Naive thymus-derived CD8-positive, alpha-beta T cell (primary cell): ENCODE results near the gene SNX11. TPM values are rescaled to one million over a fixed set of nuclear protein-coding genes. Genes with fewer than 3 reads are reported as not detected.
A peak's percentile ranks its signal among the peaks of the same experiment; 100 is the strongest.

Experiments
- ATAC-seq, 2 donors: fragments of 150-1000 bp; cut with Tn5 transposase in 1 of 2; sonication (Bioruptor Pico), chemical (Tn5 transposase) in 1 of 2; 1 replicate in 1 of 2; 2 replicates in 1 of 2; pipeline ENCODE4 v1.10.0; 2021; ENCODE audit warnings: mild to moderate bottlenecking in 2 of 2, moderate library complexity in 2 of 2
- POLR2A ChIA-PET: fragments of 350-600 bp; sonication (Branson Sonifier 250); formaldehyde crosslinking; loops from one replicate; lab custom pipeline; 2021; ENCODE audit warnings: antibody characterized with exemption; lab: Charles Lee
- DNase-seq, 10 donors: peaks; one replicate each; pipeline versions ENCODE4 v3.0.0 to v3.0.0-alpha.2; 2020 to 2022
- H3K27ac Mint-ChIP-seq, 10 donors: one replicate each; pipeline ENCODE4 v1.8.0; 2020 to 2022; ENCODE audit warnings: mild to moderate bottlenecking in 10 of 10, mixed read lengths in 10 of 10, moderate library complexity in 4 of 10, inconsistent platforms in 1 of 10
- H3K27me3 Mint-ChIP-seq, 5 donors: one replicate each; pipeline ENCODE4 v1.8.0; 2021 to 2022; ENCODE audit warnings: mixed read lengths in 5 of 5
- H3K36me3 Mint-ChIP-seq, 3 donors: one replicate each; pipeline ENCODE4 v1.8.0; 2020 to 2022; ENCODE audit warnings: mixed read lengths in 3 of 3, mild to moderate bottlenecking in 2 of 3, inconsistent platforms in 1 of 3
- H3K4me1 Mint-ChIP-seq, 4 donors: one replicate each; pipeline ENCODE4 v1.8.0; 2021 to 2022; ENCODE audit warnings: mixed read lengths in 4 of 4
- H3K4me3 Mint-ChIP-seq, 10 donors: one replicate each; pipeline ENCODE4 v1.8.0; 2020 to 2022; ENCODE audit warnings: mild to moderate bottlenecking in 10 of 10, mixed read lengths in 10 of 10, moderate library complexity in 6 of 10, inconsistent platforms in 1 of 10
- H3K9me3 Mint-ChIP-seq, 9 donors: one replicate each; pipeline ENCODE4 v1.8.0; 2020 to 2022; ENCODE audit warnings: mixed read lengths in 9 of 9, mild to moderate bottlenecking in 3 of 9, inconsistent platforms in 1 of 9, moderate library complexity in 1 of 9
- microRNA-seq: library from miRNA; unstranded; fragments of <30 nt; microRNA quantifications from one replicate; pipeline ENCODE4 v1.2.0, GENCODE V29; 2022; ENCODE audit warnings: borderline microRNAs expressed
- polyA plus RNA-seq, 3 donors: library from polyadenylated mRNA; unstranded; fragments of 300-500 nt; fragmentation: Illumina TruSeq; gene quantifications; one replicate each; pipeline ENCODE4 v1.2.3, GENCODE V29; 2021
- total RNA-seq, 8 experiments: library from RNA in 2 of 8; stranded (reverse) in 2 of 8; gene quantifications; one replicate each; pipeline ENCODE4 v1.2.3 and lab custom pipeline; 2021 to 2026

The SNX11 gene
- total and polyA plus RNA-seq, 5 experiments from 2014 or later, result 18.8 to 28.3 (median 20.9) TPM

DNA sequence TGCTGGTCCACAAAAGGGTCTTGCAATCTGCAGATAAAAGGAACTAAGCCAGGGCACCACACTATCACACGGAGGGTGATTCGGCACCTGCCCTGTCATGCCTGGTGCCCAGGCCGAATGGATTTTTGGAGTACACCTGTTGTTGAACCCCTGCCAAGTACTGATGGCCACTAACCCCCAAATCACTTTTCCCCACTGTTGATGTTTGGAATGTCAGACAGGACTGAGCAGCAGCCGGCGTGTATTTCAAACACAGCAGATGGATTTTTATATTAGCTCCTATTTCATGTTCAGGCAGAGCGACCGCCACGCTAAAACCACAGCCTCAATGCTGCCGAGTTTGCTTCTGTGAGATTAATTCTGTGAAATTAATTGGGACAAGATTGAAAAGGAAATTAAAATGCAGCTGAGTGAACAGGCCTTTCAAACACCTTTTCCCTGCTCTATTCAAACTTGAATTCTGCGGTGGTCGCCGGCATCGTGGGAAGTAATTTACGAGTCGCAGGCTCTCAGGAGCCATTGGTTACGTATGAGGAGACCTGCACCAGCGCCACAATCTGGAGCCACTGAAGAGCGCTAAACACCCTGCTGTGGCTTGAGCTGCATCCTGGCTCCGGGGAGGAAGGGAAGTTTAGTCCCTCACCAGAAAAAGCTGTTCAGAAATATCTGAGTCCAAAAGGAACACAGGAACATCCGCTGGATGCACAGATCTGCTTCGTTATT is 48.5 kb downstream of the SNX11 start:
- peaks cover 0 to 78% (median 13%) of the 10 kb centered on the region in 3 donors for H3K36me3 Mint-ChIP-seq
- DNase-seq (no peak), ATAC-seq (no peak)
- H3K4me1 Mint-ChIP-seq, result peaks cover 0 to 3% (median 1%) of the 10 kb centered on the region in 4 donors
- peak overlapping the region in 1 of 10 donors; percentile 59 for H3K27ac Mint-ChIP-seq
- no peaks in the 10 kb centered on the region for H3K27me3 Mint-ChIP-seq
- H3K4me3 Mint-ChIP-seq, result no peak overlapping the region
- POLR2A ChIA-PET, result no interaction called here
- no peaks in the 10 kb centered on the region for H3K9me3 Mint-ChIP-seq

DNA sequence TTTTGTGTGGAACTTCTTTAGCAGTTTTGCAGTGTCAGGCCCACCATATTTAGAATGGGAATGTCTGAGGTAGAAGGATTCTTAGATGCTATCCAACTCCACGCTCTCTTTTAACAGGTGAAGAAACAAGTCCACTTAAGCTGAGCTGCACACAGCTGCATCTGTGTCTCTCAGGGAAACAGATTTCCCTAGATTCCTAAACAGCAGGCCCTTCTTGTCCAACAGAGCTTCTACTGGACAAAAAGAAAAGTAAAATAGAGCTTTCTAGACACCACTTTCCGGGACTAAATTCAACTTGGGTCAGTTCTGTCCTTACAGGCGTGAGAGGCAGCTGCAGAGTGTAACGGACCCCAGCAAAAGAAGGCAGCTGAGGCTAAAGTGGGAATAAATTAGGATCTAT is 51.7 kb downstream of the SNX11 start:
- POLR2A ChIA-PET, result interaction anchor here (1.0 to 1.4 kb wide), 2 partner anchors 11 to 449 kb away, joined by 3 to 4 read pairs; no protein-coding TSS in a partner anchor
- DNase-seq (no peak), ATAC-seq (no peak)
- Mint-ChIP-seq H3K36me3 (peaks cover 0 to 82% (median 10%) of the 10 kb centered on the region in 3 donors), H3K9me3 (no peaks in the 10 kb centered on the region), H3K4me3 (no peak overlapping the region), H3K27me3 (no peaks in the 10 kb centered on the region), H3K27ac (peak overlapping the region in 1 of 10 donors; percentile 43), H3K4me1 (peaks cover 0 to 3% (median 1%) of the 10 kb centered on the region in 4 donors)

DNA sequence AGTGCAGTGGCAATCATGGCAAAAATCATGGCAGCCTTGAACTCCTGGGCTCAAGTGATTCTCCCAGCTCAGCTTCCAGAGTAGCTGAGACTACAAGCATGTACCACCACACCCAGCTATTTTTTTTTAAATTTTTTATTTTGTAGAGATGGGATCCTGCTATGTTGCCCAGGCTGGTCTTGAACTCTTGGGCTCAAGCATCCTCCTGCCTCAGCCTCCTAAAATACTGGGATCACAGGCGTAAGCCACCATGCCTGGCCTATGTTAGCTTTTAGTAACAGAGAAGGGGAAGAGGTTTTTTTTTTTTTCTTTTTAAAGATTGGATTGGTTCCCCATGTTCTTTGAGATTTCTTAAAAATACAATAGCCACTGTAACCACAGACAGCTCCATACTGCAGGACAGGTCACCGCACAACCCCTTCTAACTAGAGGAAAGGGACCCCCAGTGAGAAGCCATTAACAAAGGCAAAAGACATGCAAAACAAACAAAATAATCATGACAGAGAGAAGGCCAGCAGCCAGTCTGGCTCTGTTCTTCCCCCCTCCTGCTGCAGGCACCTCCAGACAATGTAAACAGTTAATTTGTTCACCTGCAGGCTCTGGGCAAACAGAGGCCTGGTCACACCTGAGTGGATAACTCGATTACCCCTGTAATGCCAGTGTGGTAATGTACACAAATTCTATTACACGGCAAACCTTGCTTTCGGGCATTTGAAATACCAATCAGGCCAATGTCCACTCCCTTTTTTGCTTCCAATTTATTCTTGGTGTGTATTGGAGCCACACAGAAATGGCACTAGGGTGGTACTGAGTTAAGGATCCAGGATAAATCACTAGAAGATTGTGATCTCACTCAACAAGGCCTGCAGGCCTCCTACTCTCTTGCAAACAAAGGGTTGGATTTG is 52.9 kb downstream of the SNX11 start:
- no peaks in the 10 kb centered on the region for H3K9me3 Mint-ChIP-seq

GRCh38 chr17:48161127-48161905 is 53.8 kb downstream of the SNX11 start:
- no peak overlapping the region for H3K4me3 Mint-ChIP-seq
- H3K9me3 Mint-ChIP-seq, result no peaks in the 10 kb centered on the region
- H3K36me3 Mint-ChIP-seq, result peaks cover 0 to 78% (median 9%) of the 10 kb centered on the region in 3 donors
- H3K4me1 Mint-ChIP-seq, result peaks cover 0 to 3% (median 1%) of the 10 kb centered on the region in 4 donors
- POLR2A ChIA-PET, result interaction anchor here (0.6 kb wide), 1 partner anchor 10 kb away, joined by 5 read pairs; no protein-coding TSS in a partner anchor
- H3K27me3 Mint-ChIP-seq, result no peaks in the 10 kb centered on the region
- no peak for DNase-seq
- H3K27ac Mint-ChIP-seq, result no peak overlapping the region
- ATAC-seq, result no peak

More for the DNA sequence above, 52.9 kb downstream of the SNX11 start:
- H3K4me3 Mint-ChIP-seq, result no peak overlapping the region
- peaks cover 0 to 81% (median 7%) of the 10 kb centered on the region in 3 donors for H3K36me3 Mint-ChIP-seq
- no peak for ATAC-seq
- peak overlapping the region in 2 of 10 donors; percentile 31 to 83 for H3K27ac Mint-ChIP-seq
- POLR2A ChIA-PET, result no interaction called here
- DNase-seq, result no peak
- H3K27me3 Mint-ChIP-seq, result no peaks in the 10 kb centered on the region
- peaks cover 0 to 3% (median 2%) of the 10 kb centered on the region in 4 donors for H3K4me1 Mint-ChIP-seq

GRCh38 chr17:48162306-48162934 is 54.9 kb downstream of the SNX11 start:
- Mint-ChIP-seq H3K27me3 (no peaks in the 10 kb centered on the region), H3K27ac (no peak overlapping the region), H3K4me1 (peaks cover 0 to 5% (median 3%) of the 10 kb centered on the region in 4 donors), H3K9me3 (no peaks in the 10 kb centered on the region), H3K36me3 (peaks cover 0 to 78% (median 4%) of the 10 kb centered on the region in 3 donors), H3K4me3 (no peak overlapping the region)
- no peak for DNase-seq
- POLR2A ChIA-PET, result no interaction called here
- ATAC-seq, result no peak

GRCh38 chr17:48162946-48163506 is 55.5 kb downstream of the SNX11 start:
- Mint-ChIP-seq H3K4me3 (no peak overlapping the region), H3K36me3 (peaks cover 0 to 78% (median 4%) of the 10 kb centered on the region in 3 donors)
- DNase-seq, result no peak

GRCh38 chr17:48163809-48164208 is 56.2 kb downstream of the SNX11 start:
- DNase-seq (no peak), ATAC-seq (no peak)
- peak overlapping the region in 2 of 10 donors; percentile 2 to 14 for H3K27ac Mint-ChIP-seq
- H3K36me3 Mint-ChIP-seq, result peaks cover 0 to 81% (median 4%) of the 10 kb centered on the region in 3 donors
- peaks cover 0 to 11% (median 3%) of the 10 kb centered on the region in 4 donors for H3K4me1 Mint-ChIP-seq
- H3K4me3 Mint-ChIP-seq, result no peak overlapping the region
- H3K9me3 Mint-ChIP-seq, result no peaks in the 10 kb centered on the region
- POLR2A ChIA-PET, result no interaction called here
- no peaks in the 10 kb centered on the region for H3K27me3 Mint-ChIP-seq

More at GRCh38 chr17:48162946-48163506, 55.5 kb downstream of the SNX11 start:
- H3K9me3 Mint-ChIP-seq, result no peaks in the 10 kb centered on the region
- H3K27ac Mint-ChIP-seq, result peak overlapping the region in 6 of 10 donors; percentile 2 to 47 (median 13)
- ATAC-seq, result no peak
- POLR2A ChIA-PET, result no interaction called here
- peaks cover 0 to 10% (median 3%) of the 10 kb centered on the region in 4 donors for H3K4me1 Mint-ChIP-seq
- H3K27me3 Mint-ChIP-seq, result no peaks in the 10 kb centered on the region

DNA sequence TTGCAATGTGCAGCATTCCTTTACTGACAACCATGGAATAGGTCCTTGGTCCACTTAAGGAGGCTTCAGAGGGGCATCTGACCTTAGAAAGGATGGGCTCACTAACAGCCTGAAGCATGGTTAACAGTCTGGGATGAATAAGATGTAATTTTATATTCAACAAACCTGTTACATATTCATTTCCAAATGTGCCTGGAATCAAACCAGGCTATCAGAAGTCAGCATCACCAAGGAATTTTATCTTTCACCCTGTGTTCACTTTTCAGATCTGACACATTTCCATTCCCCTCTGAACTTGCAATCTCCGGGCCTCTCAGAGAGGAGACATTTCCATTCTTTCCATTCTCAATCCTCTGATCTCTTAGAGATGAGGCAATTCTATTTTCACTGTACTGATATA is 62.4 kb downstream of the SNX11 start:
- Mint-ChIP-seq H3K4me1 (peaks cover 13 to 30% (median 18%) of the 10 kb centered on the region in 4 donors), H3K36me3 (peaks cover 0 to 65% (median 2%) of the 10 kb centered on the region in 3 donors), H3K9me3 (no peaks in the 10 kb centered on the region)

More for the DNA sequence above, 62.4 kb downstream of the SNX11 start:
- POLR2A ChIA-PET, result no interaction called here
- no peak for DNase-seq
- Mint-ChIP-seq H3K27ac (peak overlapping the region in 1 of 10 donors; percentile 82), H3K27me3 (no peaks in the 10 kb centered on the region), H3K4me3 (no peak overlapping the region)
- no peak for ATAC-seq

Small RNA genes within 50 kb of the gene (microRNA-seq; reads per million reads assigned to microRNA genes)
- gene MIR1203, result not detected

Other genes with a start within 250 kb of the SNX11 start
- gene SP2, start 211.5 kb upstream of the SNX11 start, total RNA-seq, result 10 to 100 TPM; 31.6 to 31.7 TPM
- gene SP2, start 211.5 kb upstream of the SNX11 start, polyA plus RNA-seq, result 10 to 100 TPM in 1 of 3 donors, 1 to 10 TPM in 2; 4.5 to 13.0 (median 9.6) TPM
- gene PNPO, start 166.2 kb upstream of the SNX11 start, total RNA-seq, result 10 to 100 TPM; 17.2 to 20.8 TPM
- gene PNPO, start 166.2 kb upstream of the SNX11 start, polyA plus RNA-seq, result 10 to 100 TPM; 26.0 to 31.8 (median 29.9) TPM
- not detected for gene PRR15L, start 149.9 kb upstream of the SNX11 start, total RNA-seq
- gene PRR15L, start 149.9 kb upstream of the SNX11 start, polyA plus RNA-seq, result under 1 TPM; 0.14 to 0.36 (median 0.16) TPM
- 100 to 1,000 TPM; 352 to 356 TPM for gene CDK5RAP3, start 136.7 kb upstream of the SNX11 start, total RNA-seq
- gene CDK5RAP3, start 136.7 kb upstream of the SNX11 start, polyA plus RNA-seq, result 10 to 100 TPM; 63.6 to 73.0 (median 70.2) TPM
- gene COPZ2, start 70.0 kb upstream of the SNX11 start, total RNA-seq, result 1 to 10 TPM; 1.2 to 2.4 TPM
- gene COPZ2, start 70.0 kb upstream of the SNX11 start, polyA plus RNA-seq, result 1 to 10 TPM in 2 of 3 donors, under 1 TPM in 1; 0.84 to 7.1 (median 1.6) TPM
- 10 to 100 TPM; 45.5 to 50.4 TPM for gene NFE2L1, start 59.4 kb upstream of the SNX11 start, total RNA-seq
- 10 to 100 TPM in 1 of 3 donors, 1 to 10 TPM in 2; 5.0 to 14.2 (median 7.2) TPM for gene NFE2L1, start 59.4 kb upstream of the SNX11 start, polyA plus RNA-seq
- 10 to 100 TPM; 33.6 to 34.6 TPM for gene CBX1, start 6.3 kb upstream of the SNX11 start, total RNA-seq
- 10 to 100 TPM; 20.8 to 24.4 (median 24.3) TPM for gene CBX1, start 6.3 kb upstream of the SNX11 start, polyA plus RNA-seq